ENCODE data around the gene HSF5.

GRCh38 chr17:58377661-58378060 is 110.5 kb downstream of the HSF5 start:
- TF ChIP-seq CTCF (IDR thresholded peaks at IDR 0.05; ENCODE audit: borderline replicate concordance, extremely low read depth, low read length, poor library complexity, severe bottlenecking) (no peak), EZH2 (IDR thresholded peaks at IDR 0.05; ENCODE audit: borderline replicate concordance, low read depth, low read length, severe bottlenecking) (no peak)

All from DND-41 (cell line).